HepG2 (cell line): ENCODE measurements around the gene ZNF772. TPM values are rescaled to one million over a fixed set of nuclear protein-coding genes. Genes with fewer than 3 reads are reported as not detected.

Experiments
- ATAC-seq: fragments of 200-7000 bp; cut with Tn5 transposase; 3 replicates; pipeline ENCODE4 v1.9.1; 2020; ENCODE audit warnings: mild to moderate bottlenecking, moderate library complexity
- Bru-seq: library from RNA; stranded (reverse); fragments of 400-500 nt; gene quantifications from one replicate; lab custom pipeline; 2021; lab: Mats Ljungman, UMichigan
- BruChase-seq, 2 experiments: library from RNA; stranded (reverse); fragments of 400-500 nt; gene quantifications; one replicate each; lab custom pipeline; 2021; lab: Mats Ljungman, UMichigan
- BruUV-seq: library from RNA; stranded (reverse); fragments of 400-500 nt; replicated peaks from 2 replicates; lab custom pipeline; 2021; lab: Mats Ljungman, UMichigan
- CTCF ChIA-PET: fragments of 300-600 bp; formaldehyde crosslinking; extraction: SDS; loops from one replicate; lab custom pipeline; 2021; ENCODE audit warnings: low total read pairs, inconsistent platforms, low intra/inter-chr PET ratio; lab: Yijun Ruan, JAX
- POLR2A ChIA-PET: fragments of 350-600 bp; sonication (Branson Sonifier 250); formaldehyde crosslinking; loops from one replicate; lab custom pipeline; 2020; ENCODE audit warnings: antibody characterized with exemption, inconsistent platforms; lab: Yijun Ruan, JAX
- DNase-seq: peaks from one replicate; pipeline ENCODE4 v3.0.0-alpha.2; 2015; ENCODE audit warnings: low spot score
- FAIRE-seq: peaks from 3 replicates; lab custom pipeline; 2011; peaks lifted over from hg19 to GRCh38; lab: Jason Lieb, UNC
- H2AFZ ChIP-seq: one replicate; pipeline ENCODE4 v1.6.1; 2011; ENCODE audit warnings: low read length, inconsistent platforms
- H3K27ac ChIP-seq: fragments of 300-600 bp; 3 replicates; pipeline ENCODE4 v1.8.0; 2011; ENCODE audit warnings: mixed run types, mild to moderate bottlenecking, mixed read lengths, low read length, inconsistent platforms; ENCODE audit not compliant: insufficient read depth; ENCODE audit errors: extremely low read length
- H3K27me3 ChIP-seq, 2 experiments: fragments of 200-600 bp in 1 of 2; 2 replicates in 1 of 2; 3 replicates in 1 of 2; pipeline versions ENCODE4 v1.6.0 to v1.8.0; 2011; ENCODE audit warnings: low read length in 2 of 2, mild to moderate bottlenecking in 2 of 2, moderate library complexity in 2 of 2, inconsistent platforms in 1 of 2; ENCODE audit not compliant: insufficient read depth in 2 of 2, control insufficient read depth in 1 of 2
- H3K36me3 ChIP-seq, 2 experiments: fragments of 200-600 bp in 1 of 2; replicated peaks in 1 of 2; 2 replicates in 1 of 2; 3 replicates in 1 of 2; pipeline versions ENCODE4 v1.5.1 to v1.8.0; 2011; ENCODE audit warnings: low read length in 2 of 2, inconsistent platforms in 1 of 2; ENCODE audit not compliant: insufficient read depth in 2 of 2, control insufficient read depth in 1 of 2
- H3K4me1 ChIP-seq: 2 replicates; pipeline ENCODE4 v1.5.1; 2012; ENCODE audit warnings: low read length, inconsistent platforms; ENCODE audit not compliant: insufficient read depth
- H3K4me2 ChIP-seq: 2 replicates; pipeline ENCODE4 v1.6.0; 2011; ENCODE audit warnings: low read depth, low read length, inconsistent platforms
- H3K4me3 ChIP-seq, 3 experiments: fragments of 200-600 bp in 1 of 3; sonication (generic), shearing (Covaris generic) in 1 of 3; replicated peaks in 1 of 3; 2 replicates each; pipeline ENCODE4 v1.5.1; 2011 to 2016; ENCODE audit warnings: low read length in 3 of 3, inconsistent platforms in 2 of 3, low read depth in 2 of 3, mild to moderate bottlenecking in 2 of 3, control low read depth in 1 of 3, mixed read lengths in 1 of 3; ENCODE audit not compliant: insufficient read depth in 1 of 3
- H3K79me2 ChIP-seq: one replicate; pipeline ENCODE4 v1.6.1; 2011; ENCODE audit warnings: low read length, inconsistent platforms; ENCODE audit not compliant: insufficient read depth
- H3K9ac ChIP-seq: 2 replicates; pipeline ENCODE4 v1.6.0; 2011; ENCODE audit warnings: mild to moderate bottlenecking, low read depth, low read length, inconsistent platforms; ENCODE audit not compliant: insufficient read depth
- H3K9me3 ChIP-seq: 2 replicates; pipeline ENCODE4 v1.5.1; 2012; ENCODE audit warnings: mild to moderate bottlenecking, low read length
- H4K20me1 ChIP-seq: 2 replicates; pipeline ENCODE4 v1.6.0; 2011; ENCODE audit warnings: inconsistent platforms, mild to moderate bottlenecking, low read length, moderate library complexity; ENCODE audit not compliant: insufficient read depth
- BRF2 ChIP-seq: sonication (generic); formaldehyde crosslinking; IDR thresholded peaks from 2 replicates; pipeline ENCODE4 v1.8.1; 2022; ENCODE audit warnings: mild to moderate bottlenecking, missing genetic modification reagents
- GABPA ChIP-seq, 2 experiments: IDR thresholded peaks; 2 replicates each; pipeline ENCODE4 v1.6.1; 2011 to 2016; ENCODE audit warnings: low read depth in 2 of 2, low read length in 1 of 2, missing biosample characterization in 1 of 2, missing genetic modification characterization in 1 of 2
- HDAC6 ChIP-seq: fragments of 200-600 bp; sonication (generic); IDR thresholded peaks from 2 replicates; pipeline ENCODE4 v1.7.0; 2017; ENCODE audit warnings: mild to moderate bottlenecking, antibody characterized with exemption, low read length, low read depth
- SIX4 ChIP-seq: sonication (generic); formaldehyde crosslinking; IDR thresholded peaks from 2 replicates; pipeline ENCODE4 v1.4.0; 2020; ENCODE audit warnings: missing genetic modification reagents
- YY1 ChIP-seq: IDR thresholded peaks from 2 replicates; pipeline ENCODE4 v1.6.1; 2011; ENCODE audit warnings: low read length, low read depth, moderate library complexity, mild to moderate bottlenecking; ENCODE audit not compliant: insufficient read depth, insufficient replicate concordance
- ZFYVE20 ChIP-seq: sonication (generic); formaldehyde crosslinking; IDR thresholded peaks from 2 replicates; pipeline ENCODE4 v1.8.0; 2023; ENCODE audit warnings: low read depth, mild to moderate bottlenecking, moderate library complexity, missing genetic modification reagents, borderline replicate concordance
- ZNF609 ChIP-seq: sonication (generic); formaldehyde crosslinking; IDR thresholded peaks from 2 replicates; pipeline ENCODE4 v1.4.0; 2020; ENCODE audit warnings: mild to moderate bottlenecking, missing genetic modification reagents, borderline replicate concordance
- WGBS: methylation state at CpG from one replicate; pipeline ENCODE4 v1.1.6; 2017; ENCODE audit warnings: low lambda C conversion rate; 5-methylcytosine and 5-hydroxymethylcytosine counted together
- in situ Hi-C: cut with HindIII; loops from 2 replicates; pipeline ENCODE4 v1.10.0; 2017; ENCODE audit warnings: low pct_unique_long_range_greater_than_20kb; ENCODE audit not compliant: extremely low pct_ligation_motif_present
- intact Hi-C: fragments of 100-400 bp; cut with micrococcal nuclease; formaldehyde crosslinking; loops from one replicate; pipeline ENCODE4 v1.10.0; 2022; ENCODE audit not compliant: unreplicated experiment
- long read RNA-seq, 2 experiments: library from RNA in 1 of 2; library from polyadenylated mRNA in 1 of 2; stranded (forward) in 1 of 2; unstranded in 1 of 2; transcript quantifications; one replicate each; pipeline ENCODE4 v2.0.0, GENCODE V29; 2019 to 2022
- polyA minus RNA-seq, 3 experiments: library from RNA; depleted of rRNA, polyadenylated mRNA; stranded (reverse); fragments of >200 nt; gene quantifications; 2 replicates each; pipeline ENCODE4 v1.2.3, GENCODE V29; 2011; ENCODE audit warnings: low replicate concordance in 1 of 3
- polyA plus RNA-seq, 8 experiments: library from polyadenylated mRNA; depleted of rRNA in 3 of 8; stranded (reverse) in 7 of 8; unstranded in 1 of 8; fragments of >200 nt; fragmentation: Illumina TruSeq in 4 of 8; extraction: Trizol in 4 of 8; gene quantifications; 2 replicates each; pipeline versions ENCODE4 v1.2.1 to v1.2.3, GENCODE V29; 2011 to 2016; ENCODE audit warnings: low read depth in 4 of 8, missing spikeins in 1 of 8, mixed read lengths in 1 of 8; ENCODE audit not compliant: insufficient read depth in 1 of 8
- total RNA-seq, 5 experiments: library from RNA; depleted of rRNA; stranded (reverse); fragments of >200 nt; fragmentation: Illumina TruSeq; extraction: Trizol; gene quantifications; 2 replicates each; pipeline ENCODE4 v1.2.3, GENCODE V29; 2016; ENCODE audit warnings: low read depth in 1 of 5

ZNF772 gene
- 17.2 and 23.6 TPM in 2 replicates for total RNA-seq (2016; rRNA removed; fragmentation: Illumina TruSeq; extraction: Trizol)
- 1.1 and 1.9 TPM in 2 replicates for total RNA-seq (2016; cell fraction: cytosol; rRNA removed; fragmentation: Illumina TruSeq; extraction: Trizol; ENCODE audit: low read depth)
- total RNA-seq (2016; cell fraction: insoluble cytoplasmic fraction; rRNA removed; fragmentation: Illumina TruSeq; extraction: Trizol): 16.3 and 23.2 TPM in 2 replicates
- total RNA-seq (2016; cell fraction: membrane; rRNA removed; fragmentation: Illumina TruSeq; extraction: Trizol): 7.7 and 8.6 TPM in 2 replicates
- 18.6 and 20.2 TPM in 2 replicates for total RNA-seq (2016; cell fraction: nucleus; rRNA removed; fragmentation: Illumina TruSeq; extraction: Trizol)
- polyA plus RNA-seq (2011; rRNA removed): 3.1 and 4.0 TPM in 2 replicates
- 2.7 and 3.3 TPM in 2 replicates for polyA plus RNA-seq (2011; cell fraction: cytosol; rRNA removed)
- 4.9 and 8.7 TPM in 2 replicates for polyA plus RNA-seq (2011; cell fraction: nucleus; rRNA removed)
- 2.8 and 3.3 TPM in 2 replicates for polyA plus RNA-seq (2012)
- polyA plus RNA-seq (2016; cell fraction: cytosol; fragmentation: Illumina TruSeq; extraction: Trizol; ENCODE audit: low read depth): 0.27 and 0.36 TPM in 2 replicates
- polyA plus RNA-seq (2016; cell fraction: insoluble cytoplasmic fraction; fragmentation: Illumina TruSeq; extraction: Trizol; ENCODE audit: low read depth): 8.2 and 9.6 TPM in 2 replicates
- polyA plus RNA-seq (2016; cell fraction: membrane; fragmentation: Illumina TruSeq; extraction: Trizol; ENCODE audit: low read depth): 1.0 and 1.4 TPM in 2 replicates
- 7.1 TPM in 2 replicates for polyA plus RNA-seq (2016; cell fraction: nucleus; fragmentation: Illumina TruSeq; extraction: Trizol; ENCODE audit: insufficient read depth, low read depth)
- 0.58 and 15.5 TPM in 2 replicates for polyA minus RNA-seq (2011; rRNA and poly(A)+ RNA removed; ENCODE audit: low replicate concordance)
- 3.3 and 7.0 TPM in 2 replicates for polyA minus RNA-seq (2011; cell fraction: cytosol; rRNA and poly(A)+ RNA removed)
- 30.5 and 38.8 TPM in 2 replicates for polyA minus RNA-seq (2011; cell fraction: nucleus; rRNA and poly(A)+ RNA removed)
- percentile 88 among the genes with signal in this experiment for Bru-seq, nascent RNA
- percentile 87 among the genes with signal in this experiment for BruChase-seq, experiment 1, labeled RNA remaining after a 6-hour chase
- BruChase-seq, experiment 2, labeled RNA remaining after a 2-hour chase: percentile 90 among the genes with signal in this experiment
- long read RNA-seq, experiment 1, partial matches to known transcripts: 0 of 3 reads
- long read RNA-seq, experiment 1, other reads (novel, unspliced or antisense): 1 of 3 reads
- long read RNA-seq, experiment 2, full-length matches to known transcripts: 3 of 9 reads
- long read RNA-seq, experiment 2, partial matches to known transcripts: 0 of 9 reads
- long read RNA-seq, experiment 2, other reads (novel, unspliced or antisense): 6 of 9 reads

- CTCF ChIA-PET: no interaction called here
- no TSS peak for BruUV-seq
- H2AFZ ChIP-seq: peak within 1 kb of the TSS; percentile 94
- no peaks in the 10 kb centered on the region for H3K9me3 ChIP-seq
- peaks cover 21% of the 10 kb centered on the region for H3K79me2 ChIP-seq
- peak within 1 kb of the TSS; percentile 67 for H3K27ac ChIP-seq
- in situ Hi-C loops (no loop called here), intact Hi-C loops (loop anchor here (2.0 kb wide), 1 partner anchor 101 kb away; the partner anchor contains the start of gene ZNF416)
- H3K36me3 ChIP-seq: peaks cover 6 to 29% of the 10 kb centered on the region in 2 experiments
- WGBS: 5% methylated on average over 28 of the region's 38 CpGs
- H3K4me2 ChIP-seq: peak within 1 kb of the TSS; percentile 87
- no peaks in the 10 kb centered on the region for H4K20me1 ChIP-seq
- H3K9ac ChIP-seq: peak within 1 kb of the TSS; percentile 81
- no peaks in the 10 kb centered on the region; a peak in 1 of 5 replicates for H3K27me3 ChIP-seq
- DNase-seq (peak; percentile 95), ATAC-seq (peak; percentile 99), FAIRE-seq (peak; percentile 99)
- POLR2A ChIA-PET: interaction anchor here (0.7 to 1.3 kb wide), 2 partner anchors 42 to 137 kb away, joined by 4 read pairs; partner anchors contain the start of genes ZNF134 and ZNF749
- H3K4me3 ChIP-seq: peak within 1 kb of the TSS; percentile 72 to 89 (median 89)
- H3K4me1 ChIP-seq: peaks cover 32% of the 10 kb centered on the region
- no peak for TF ChIP-seq ZNF609 (CRISPR knock-in tag)
- TF ChIP-seq SIX4 (CRISPR knock-in tag): no peak
- TF ChIP-seq GABPA (IDR thresholded peaks at IDR 0.05; ENCODE audit: low read depth, low read length): peak; percentile 87
- peak; percentile 99 for TF ChIP-seq GABPA (CRISPR knock-in tag; IDR thresholded peaks at IDR 0.05; ENCODE audit: low read depth)
- no peak for TF ChIP-seq BRF2 (CRISPR knock-in tag)
- no peak for TF ChIP-seq ZFYVE20 (CRISPR knock-in tag)
- TF ChIP-seq YY1: peak; percentile 82
- TF ChIP-seq HDAC6: no peak
These were observed at the start of gene ZNF772 for GRCh38 chr19:57477191-57478008. Gene ZNF772, minus strand, starts transcription at chr19:57477566. Its CDS starts 257 bp downstream, at chr19:57477309.
